ENCODE data around the gene POGK.

The POGK gene

GRCh38 chr1:166875734-166876539 is 36.7 kb downstream of the POGK start, which contains the start of gene TADA1 (continued):
- 0 out of 2 replicates have a peak, but pooled peaks have one; percentile 42 for TF ChIP-seq ZBTB11 (tag by site-specific recombination; conservative IDR thresholded peaks at IDR 0.05; ENCODE audit: low read depth)
- TF ChIP-seq ZBTB8A (tag by site-specific recombination; IDR thresholded peaks at IDR 0.05): peak; percentile 96
- peak; percentile 57; the same call in 1 of the 2 replicates for TF ChIP-seq BCL11A (tag by site-specific recombination; IDR thresholded peaks at IDR 0.05; ENCODE audit: low read depth)
- peak; percentile 46 for TF ChIP-seq KLF1 (tag by site-specific recombination; IDR thresholded peaks at IDR 0.05)
- 0 out of 2 replicates have a peak, but pooled peaks have one; percentile 16 for TF ChIP-seq ZNF785 (tag by site-specific recombination; IDR thresholded peaks at IDR 0.05)
- TF ChIP-seq ZNF704 (tag by site-specific recombination; IDR thresholded peaks at IDR 0.05): no peak
- TF ChIP-seq ZNF202 (tag by site-specific recombination; IDR thresholded peaks at IDR 0.05; ENCODE audit: borderline replicate concordance): no peak
- TF ChIP-seq PRDM6 (tag by site-specific recombination; IDR thresholded peaks at IDR 0.05): no peak
- TF ChIP-seq KLF9 (tag by site-specific recombination; IDR thresholded peaks at IDR 0.05; ENCODE audit: low read depth): peak; percentile 84
- no peak for TF ChIP-seq ZNF23 (tag by site-specific recombination; IDR thresholded peaks at IDR 0.05; ENCODE audit: borderline replicate concordance)
- TF ChIP-seq PRDM2 (tag by site-specific recombination; IDR thresholded peaks at IDR 0.05; ENCODE audit: borderline replicate concordance): no peak
- TF ChIP-seq ZNF513 (tag by site-specific recombination; IDR thresholded peaks at IDR 0.05): no peak
- peak; percentile 55; the same call in 1 of the 2 replicates for TF ChIP-seq ZNF561 (tag by site-specific recombination; IDR thresholded peaks at IDR 0.05; ENCODE audit: borderline replicate concordance)
- TF ChIP-seq ZNF488 (tag by site-specific recombination; IDR thresholded peaks at IDR 0.05): no peak
- peak; percentile 89 for TF ChIP-seq ZNF660 (tag by site-specific recombination; IDR thresholded peaks at IDR 0.05)
- TF ChIP-seq ZNF24 (tag by site-specific recombination; IDR thresholded peaks at IDR 0.05): peak; percentile 94
- TF ChIP-seq OVOL3 (tag by site-specific recombination; IDR thresholded peaks at IDR 0.05): no peak
- peak; percentile 88 for TF ChIP-seq SP3 (tag by site-specific recombination; IDR thresholded peaks at IDR 0.05)
- TF ChIP-seq GLIS2 (tag by site-specific recombination; IDR thresholded peaks at IDR 0.05): peak; percentile 57
- TF ChIP-seq PBX3 (CRISPR knock-in tag; IDR thresholded peaks at IDR 0.05): no peak; the same call in 1 of the 2 replicates
- no peak for TF ChIP-seq SETDB1 (IDR thresholded peaks at IDR 0.05; ENCODE audit: insufficient read length, low read length)
- TF ChIP-seq ZNF292 (tag by site-specific recombination; IDR thresholded peaks at IDR 0.05; ENCODE audit: borderline replicate concordance, low read depth): no peak

All from HEK293 (cell line).